GM19467 (cell line): ENCODE data around the gene PNRC1.
"Not testable (repeated sequence)": the region's sequence is repeated elsewhere in the genome, so short reads cannot be mapped to it uniquely, and the experiment has no call there.

Experiments used
- ATAC-seq: cut with Tn5 transposase; IDR thresholded peaks from one replicate; pipeline ENCODE4 v1.9.1; 2021; ENCODE audit warnings: mild to moderate bottlenecking, moderate library complexity; ENCODE audit not compliant: unreplicated experiment

PNRC1 gene

DNA sequence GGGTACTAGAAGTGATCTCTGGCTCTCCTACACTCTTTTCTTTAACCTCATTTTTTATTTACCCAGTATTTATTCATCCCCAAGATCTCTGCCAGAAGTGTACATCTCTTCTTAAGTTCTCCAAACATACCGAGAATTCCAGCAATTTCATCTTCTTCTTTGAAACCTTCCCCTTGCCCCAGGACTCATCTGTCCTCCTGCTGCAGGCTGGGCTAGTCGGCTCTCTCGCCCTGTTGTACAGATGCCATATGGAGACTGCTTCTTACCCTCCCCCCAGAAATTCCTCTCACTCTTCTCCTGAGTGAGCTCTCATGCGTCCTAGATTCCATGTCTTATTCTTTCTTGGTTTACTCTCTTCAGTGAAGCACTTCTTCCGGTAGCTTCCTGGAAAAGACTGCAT is 21.9 kb upstream of the PNRC1 start:
- no peak for ATAC-seq

GRCh38 chr6:89059227-89059626 is 21.3 kb upstream of the PNRC1 start:
- no peak for ATAC-seq

DNA sequence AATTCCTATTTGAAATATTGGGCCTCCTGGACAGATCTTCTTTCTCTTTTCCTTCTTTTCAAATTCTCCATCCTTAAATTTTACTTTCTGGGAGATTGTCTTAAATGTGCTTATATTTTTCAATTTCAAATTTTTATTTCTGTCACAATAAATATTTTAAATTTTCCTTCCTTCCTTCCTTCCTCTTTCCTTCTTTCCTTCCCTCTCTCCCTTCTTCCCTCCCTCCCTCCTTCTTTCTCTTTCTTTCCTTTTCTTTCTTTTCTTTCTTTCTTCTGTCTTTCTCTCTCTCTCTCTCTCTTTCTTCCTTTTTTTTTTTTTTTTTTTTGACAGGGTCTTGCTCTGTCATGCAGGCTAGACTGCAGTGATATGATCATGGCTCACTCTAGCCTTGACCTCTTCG is 16.7 kb upstream of the PNRC1 start:
- no peak for ATAC-seq

- ATAC-seq = not testable (repeated sequence)
Observed at GRCh38 chr6:89064931-89065330, 15.6 kb upstream of the PNRC1 start.

- not testable (repeated sequence) for ATAC-seq
Observed at GRCh38 chr6:89066121-89066520, 14.4 kb upstream of the PNRC1 start.

DNA sequence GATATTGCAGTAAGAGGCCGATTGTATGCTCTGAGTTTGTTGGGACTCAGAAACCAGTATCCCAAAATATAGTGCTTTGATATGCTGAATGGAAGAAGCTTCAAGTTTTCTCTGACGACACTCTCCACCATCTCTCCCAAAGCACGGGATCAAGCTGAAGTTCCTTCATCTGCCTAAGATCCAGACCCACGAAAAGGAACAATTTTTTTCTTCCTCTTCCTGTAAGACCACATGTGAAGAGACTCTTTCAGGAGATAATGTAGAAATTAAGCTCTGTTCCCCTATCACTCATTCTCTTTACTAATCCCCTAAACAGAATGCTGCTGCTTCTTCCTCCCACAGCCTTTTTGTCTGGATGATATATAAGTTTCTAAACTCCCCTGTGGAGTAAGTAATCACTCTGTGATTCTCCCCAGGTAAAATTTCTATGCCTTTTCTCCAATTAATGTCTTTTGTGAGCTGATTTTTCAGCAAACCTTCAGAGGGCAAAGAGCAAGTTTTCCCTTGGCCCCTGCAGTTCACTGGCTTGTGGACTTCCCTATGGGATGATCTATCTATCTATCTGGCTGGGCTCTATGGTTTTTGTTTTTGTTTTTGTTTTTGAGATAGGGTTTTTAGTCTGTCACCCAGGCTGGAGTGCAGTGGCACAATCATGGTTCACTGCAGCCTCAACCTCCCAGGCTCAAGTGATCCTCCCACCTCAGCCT is 13.5 kb upstream of the PNRC1 start:
- no peak for ATAC-seq

GRCh38 chr6:89067796-89068195 is 12.8 kb upstream of the PNRC1 start:
- no peak for ATAC-seq

- no peak for ATAC-seq
Observed at GRCh38 chr6:89068695-89069094, 11.9 kb upstream of the PNRC1 start.

- no peak for ATAC-seq
Observed at GRCh38 chr6:89069536-89070163, 10.9 kb upstream of the PNRC1 start.

- ATAC-seq = no peak
Observed at GRCh38 chr6:89071036-89071435, 9.5 kb upstream of the PNRC1 start.

GRCh38 chr6:89073014-89073620 is 7.4 kb upstream of the PNRC1 start:
- ATAC-seq = no peak

- no peak for ATAC-seq
Observed at GRCh38 chr6:89073840-89074239, 6.7 kb upstream of the PNRC1 start.

GRCh38 chr6:89079511-89080234 is 878 bp upstream of the PNRC1 start:
- no peak for ATAC-seq

DNA sequence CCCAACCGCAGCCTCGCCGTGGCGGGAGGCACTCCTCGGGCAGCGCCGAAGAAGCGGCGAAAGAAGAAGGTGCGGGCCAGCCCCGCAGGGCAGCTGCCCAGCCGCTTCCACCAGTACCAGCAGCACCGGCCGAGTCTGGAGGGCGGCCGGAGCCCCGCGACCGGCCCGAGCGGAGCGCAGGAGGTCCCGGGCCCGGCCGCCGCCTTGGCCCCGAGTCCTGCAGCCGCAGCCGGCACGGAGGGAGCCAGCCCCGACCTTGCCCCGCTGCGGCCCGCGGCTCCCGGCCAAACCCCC is 525 bp downstream of the PNRC1 start:
- ATAC-seq = peak; percentile 10

- peak; percentile 50 for ATAC-seq
Observed at GRCh38 chr6:89081423-89082322, 1.1 kb downstream of the PNRC1 start.

DNA sequence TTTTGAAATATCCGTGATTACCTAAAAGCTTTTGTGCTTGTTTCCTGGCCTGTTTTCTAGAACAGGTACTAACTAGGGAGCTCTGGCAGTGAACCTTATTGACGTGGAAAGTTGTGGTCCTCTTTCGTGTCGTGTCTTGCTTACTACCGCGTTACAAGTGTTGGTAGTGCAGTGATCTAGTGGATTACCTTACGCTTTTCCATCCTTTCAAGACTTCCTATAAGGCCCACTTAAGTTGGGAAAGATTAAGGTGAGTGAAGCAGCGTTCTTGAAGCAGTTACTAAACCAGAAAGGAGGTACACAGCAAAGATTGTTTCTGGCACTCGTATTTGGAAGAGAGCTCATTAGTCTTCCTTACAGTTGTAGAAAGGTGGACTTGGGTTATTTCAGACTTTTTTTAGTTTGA is 1.9 kb downstream of the PNRC1 start:
- no peak for ATAC-seq

DNA sequence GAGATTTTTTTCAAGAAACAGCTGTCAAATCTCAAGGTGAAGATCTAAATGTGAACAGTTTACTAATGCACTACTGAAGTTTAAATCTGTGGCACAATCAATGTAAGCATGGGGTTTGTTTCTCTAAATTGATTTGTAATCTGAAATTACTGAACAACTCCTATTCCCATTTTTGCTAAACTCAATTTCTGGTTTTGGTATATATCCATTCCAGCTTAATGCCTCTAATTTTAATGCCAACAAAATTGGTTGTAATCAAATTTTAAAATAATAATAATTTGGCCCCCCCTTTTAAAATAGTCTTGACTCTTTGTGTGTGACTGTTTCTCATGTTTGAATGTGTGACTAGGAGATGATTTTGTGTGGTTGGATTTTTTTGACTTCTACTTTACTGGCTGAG is 4.0 kb downstream of the PNRC1 start:
- ATAC-seq = no peak

DNA sequence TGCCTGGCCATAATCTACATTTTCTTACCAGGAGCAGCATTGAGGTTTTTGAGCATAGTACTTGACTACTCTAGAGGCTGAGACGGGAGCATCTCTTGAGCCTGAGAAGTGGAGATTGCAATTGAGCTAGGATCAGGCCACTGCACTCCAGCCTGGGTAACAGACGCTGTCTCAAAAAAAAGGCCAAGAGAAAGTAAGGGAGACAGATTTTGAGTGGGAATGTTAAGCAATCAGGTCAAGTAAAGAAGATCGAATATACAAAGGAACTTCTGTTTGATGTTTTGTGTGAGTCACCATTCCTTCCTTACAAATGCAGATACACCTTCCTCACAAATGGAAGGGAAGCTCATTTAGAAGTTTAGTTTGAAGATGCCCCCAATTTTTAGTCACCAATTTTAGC is 4.4 kb downstream of the PNRC1 start:
- no peak for ATAC-seq

DNA sequence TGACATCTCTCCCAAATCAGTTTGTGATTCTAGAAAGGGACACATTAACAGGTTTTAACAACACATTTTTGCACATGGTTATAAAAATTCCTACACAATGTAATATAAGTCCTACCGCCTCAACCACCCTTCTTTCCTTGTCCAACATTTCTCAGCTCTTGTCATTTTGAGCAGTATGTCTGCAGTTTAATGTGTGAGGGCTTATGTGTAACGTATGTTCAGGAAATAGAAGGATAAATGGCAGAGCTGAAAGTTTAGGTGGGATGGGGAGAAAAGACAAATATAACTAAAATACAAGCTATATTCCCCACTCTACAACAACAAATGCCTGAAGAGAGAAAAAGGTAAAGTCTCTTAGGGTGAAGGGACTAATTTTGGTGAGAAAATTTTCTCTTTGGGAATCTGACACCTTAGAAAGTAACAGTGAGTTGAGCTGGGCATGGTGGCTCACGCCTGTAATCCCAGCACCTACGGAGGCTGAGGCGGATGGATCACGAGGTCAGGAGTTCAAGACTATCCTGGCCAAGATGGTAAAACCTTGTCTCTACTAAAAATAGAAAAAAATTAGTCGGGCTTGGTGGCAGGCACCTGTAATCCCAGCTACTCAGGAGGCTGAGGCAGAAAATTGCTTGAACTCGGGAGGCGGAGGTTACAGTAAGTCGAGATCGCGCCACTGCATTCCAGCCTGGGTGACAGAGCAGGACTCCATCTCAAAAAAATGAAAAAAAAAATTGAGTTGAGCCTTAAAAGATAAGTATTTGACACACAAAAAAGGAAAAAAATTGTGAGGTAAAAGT is 5.1 kb downstream of the PNRC1 start:
- ATAC-seq = no peak

DNA sequence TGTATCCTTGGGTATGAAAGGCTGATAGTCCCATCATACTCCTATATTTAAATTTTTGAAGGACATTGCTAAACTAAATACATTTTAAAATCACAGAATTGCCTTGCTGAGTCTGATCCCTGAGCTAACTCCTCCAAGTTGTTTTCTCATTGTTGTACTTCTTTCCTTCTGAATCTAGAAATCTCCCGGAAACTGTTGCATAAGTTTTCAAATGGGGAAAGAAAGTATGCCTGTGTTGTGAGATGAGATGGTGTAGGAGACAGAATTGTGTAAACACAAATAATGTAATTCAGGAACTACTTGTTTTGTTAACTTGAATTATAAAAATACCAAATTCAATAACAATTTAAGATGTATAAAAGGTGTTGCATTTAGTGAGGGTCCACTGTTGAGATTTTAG is 7.3 kb downstream of the PNRC1 start:
- ATAC-seq = no peak
